ENCODE data around the gene C20orf204. TPM values are rescaled to one million over a fixed set of nuclear protein-coding genes. Genes with fewer than 3 reads are reported as not detected.

The C20orf204 gene, protein sequence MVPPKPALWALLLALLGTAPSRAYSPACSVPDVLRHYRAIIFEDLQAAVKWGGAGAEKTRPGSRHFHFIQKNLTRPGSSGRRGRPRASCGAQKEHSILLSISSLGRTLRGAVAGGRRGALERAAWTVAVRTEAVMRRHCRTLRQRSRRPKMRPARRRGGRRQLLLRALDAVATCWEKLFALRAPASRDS
- polyA plus RNA-seq: 1.2 TPM
- long read RNA-seq, donor 1, partial matches to known transcripts: 0 of 1 reads
- long read RNA-seq, donor 1, other reads (novel, unspliced or antisense): 0 of 1 reads
- long read RNA-seq, donor 2, partial matches to known transcripts: 0 of 1 reads
- long read RNA-seq, donor 2, other reads (novel, unspliced or antisense): 0 of 1 reads
- long read RNA-seq, donor 3, partial matches to known transcripts: 0 of 2 reads
- long read RNA-seq, donor 3, other reads (novel, unspliced or antisense): 0 of 2 reads
- long read RNA-seq, donor 4: 0 reads
- long read RNA-seq, donor 5: 0 reads
- long read RNA-seq, donor 6: 0 reads
- long read RNA-seq, donor 7: 0 reads
- long read RNA-seq, donor 8: 0 reads
- long read RNA-seq, donor 9: 0 reads
- long read RNA-seq, donor 10: 0 reads
- long read RNA-seq, donor 11: 0 reads

GRCh38 chr20:64035933-64036345 is at the start of gene C20orf204:
TSS of gene C20orf204 (plus strand) at chr20:64036182. CDS start at chr20:64036324, 142 bp downstream.
- WGBS (ENCODE audit: insufficient coverage, low lambda C conversion rate): no CpG with 5 or more reads among the region's 10 CpGs
- Histone ChIP-seq H3K27ac (ENCODE audit: low read length) (no peak within 1 kb of the TSS), H3K36me3 (ENCODE audit: control insufficient read depth, insufficient read depth, low read length) (peaks cover 41% of the 10 kb centered on the region), H3K4me3 (ENCODE audit: low read length) (no peak within 1 kb of the TSS), H3K9me3 (ENCODE audit: control insufficient read depth, low read depth, low read length) (peaks cover 7% of the 10 kb centered on the region), H3K27me3 (ENCODE audit: control insufficient read depth, insufficient read depth, low read length) (peaks cover 69% of the 10 kb centered on the region), H3K4me1 (ENCODE audit: control insufficient read depth, insufficient read depth, low read length) (peaks cover 17% of the 10 kb centered on the region)
- DNase-seq: no peak

DNA sequence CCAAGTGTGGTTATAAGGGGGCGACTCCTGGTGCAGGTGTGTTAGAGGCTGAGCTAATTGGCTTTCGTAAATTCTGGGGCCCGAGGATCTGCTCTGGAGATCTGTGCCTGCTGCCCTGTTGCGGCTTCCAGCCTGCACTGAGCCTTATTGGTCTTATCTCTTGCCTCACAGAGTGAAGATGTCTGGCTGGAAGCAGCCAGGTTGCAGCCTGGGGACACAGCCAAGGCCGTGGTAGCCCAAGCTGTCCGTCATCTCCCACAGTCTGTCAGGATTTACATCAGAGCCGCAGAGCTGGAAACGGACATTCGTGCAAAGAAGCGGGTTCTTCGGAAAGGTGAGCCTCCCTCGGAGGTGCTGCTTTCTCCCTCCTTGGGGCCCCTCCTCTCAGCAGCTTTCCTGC is 35.1 kb upstream of the C20orf204 start:
- Histone ChIP-seq H3K36me3 (ENCODE audit: control insufficient read depth, insufficient read depth, low read length) (peaks cover 78% of the 10 kb centered on the region), H3K27me3 (ENCODE audit: control insufficient read depth, insufficient read depth, low read length) (no peaks in the 10 kb centered on the region), H3K4me1 (ENCODE audit: control insufficient read depth, insufficient read depth, low read length) (no peaks in the 10 kb centered on the region), H3K4me3 (ENCODE audit: low read length) (no peak overlapping the region), H3K9me3 (ENCODE audit: control insufficient read depth, low read depth, low read length) (no peaks in the 10 kb centered on the region), H3K27ac (ENCODE audit: low read length) (no peak overlapping the region)
- no peak for DNase-seq
- no CpG with 5 or more reads among the region's 12 CpGs for WGBS (ENCODE audit: insufficient coverage, low lambda C conversion rate)

DNA sequence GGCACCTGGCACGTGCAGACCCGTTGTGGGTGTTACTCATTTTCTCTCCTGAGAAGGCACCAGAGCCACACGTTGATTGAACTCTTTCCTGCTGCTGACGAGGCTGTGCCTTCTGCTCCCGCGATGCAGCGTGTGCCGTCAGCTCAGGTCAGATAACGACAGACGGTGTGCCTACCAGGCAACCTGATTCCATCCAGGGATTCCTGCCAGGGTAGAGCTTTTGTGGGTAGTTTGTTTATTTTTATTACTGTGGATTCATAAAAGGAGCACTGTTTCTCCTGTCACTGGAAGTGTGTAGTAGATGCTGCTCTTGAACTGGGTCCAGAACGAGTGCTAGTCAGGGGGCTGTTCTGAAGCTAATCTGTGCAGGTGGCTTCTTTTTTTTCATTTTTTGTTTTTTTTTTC is 34.4 kb upstream of the C20orf204 start:
- H3K4me3 ChIP-seq (ENCODE audit: low read length): no peak overlapping the region
- no peaks in the 10 kb centered on the region for H3K27me3 ChIP-seq (ENCODE audit: control insufficient read depth, insufficient read depth, low read length)
- no peaks in the 10 kb centered on the region for H3K4me1 ChIP-seq (ENCODE audit: control insufficient read depth, insufficient read depth, low read length)
- no CpG with 5 or more reads among the region's 11 CpGs for WGBS (ENCODE audit: insufficient coverage, low lambda C conversion rate)
- no peaks in the 10 kb centered on the region for H3K9me3 ChIP-seq (ENCODE audit: control insufficient read depth, low read depth, low read length)
- DNase-seq: no peak
- no peak overlapping the region for H3K27ac ChIP-seq (ENCODE audit: low read length)
- peaks cover 76% of the 10 kb centered on the region for H3K36me3 ChIP-seq (ENCODE audit: control insufficient read depth, insufficient read depth, low read length)

DNA sequence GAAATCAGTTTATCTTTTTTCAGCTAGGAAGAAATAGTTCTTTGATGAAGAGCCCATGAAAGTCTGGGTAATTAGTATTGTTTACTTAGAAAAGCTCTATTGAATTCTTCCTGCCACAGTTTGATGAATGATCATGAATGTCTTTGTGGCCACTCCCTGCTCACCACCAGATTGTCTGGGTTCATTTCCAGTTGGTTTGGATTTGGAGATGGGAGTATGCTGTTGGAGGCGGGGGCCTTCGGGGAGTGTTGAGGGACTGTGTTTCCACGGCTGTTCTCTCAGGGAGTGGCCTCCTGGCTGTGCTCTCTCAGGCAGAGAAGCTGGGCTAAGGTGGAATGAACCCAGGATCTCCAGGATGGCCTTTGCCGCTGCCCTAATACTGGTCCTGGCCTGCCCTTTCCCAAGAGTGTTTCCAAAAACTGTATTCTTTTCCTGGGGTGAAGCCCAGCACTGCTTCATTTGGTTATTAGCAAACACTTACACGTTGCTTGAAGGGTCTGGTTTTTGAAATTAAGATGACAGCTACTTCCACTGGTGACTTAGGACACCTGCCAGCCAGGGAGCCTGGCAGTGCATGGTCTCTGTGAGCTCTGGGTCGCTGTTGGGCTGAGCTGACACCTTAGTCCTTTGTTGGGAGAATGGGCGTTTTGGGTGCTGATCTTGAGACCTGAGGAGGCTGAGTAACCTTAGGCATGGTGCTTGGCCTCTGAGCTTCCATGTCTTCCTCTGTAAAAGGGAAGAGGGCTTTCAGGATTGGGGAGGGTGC is 31.8 kb upstream of the C20orf204 start:
- H3K4me1 ChIP-seq (ENCODE audit: control insufficient read depth, insufficient read depth, low read length): no peaks in the 10 kb centered on the region
- H3K9me3 ChIP-seq (ENCODE audit: control insufficient read depth, low read depth, low read length): peaks cover 6% of the 10 kb centered on the region
- H3K27ac ChIP-seq (ENCODE audit: low read length): no peak overlapping the region
- H3K27me3 ChIP-seq (ENCODE audit: control insufficient read depth, insufficient read depth, low read length): no peaks in the 10 kb centered on the region
- no peak overlapping the region for H3K4me3 ChIP-seq (ENCODE audit: low read length)
- WGBS (ENCODE audit: insufficient coverage, low lambda C conversion rate): no CpG with 5 or more reads among the region's 7 CpGs
- peaks cover 73% of the 10 kb centered on the region for H3K36me3 ChIP-seq (ENCODE audit: control insufficient read depth, insufficient read depth, low read length)
- no peak for DNase-seq

GRCh38 chr20:64005394-64005793 is 30.6 kb upstream of the C20orf204 start:
- WGBS (ENCODE audit: insufficient coverage, low lambda C conversion rate): no CpG with 5 or more reads among the region's 6 CpGs
- no peaks in the 10 kb centered on the region for H3K4me1 ChIP-seq (ENCODE audit: control insufficient read depth, insufficient read depth, low read length)
- no peak overlapping the region for H3K4me3 ChIP-seq (ENCODE audit: low read length)
- DNase-seq: no peak
- no peaks in the 10 kb centered on the region for H3K27me3 ChIP-seq (ENCODE audit: control insufficient read depth, insufficient read depth, low read length)
- H3K27ac ChIP-seq (ENCODE audit: low read length): no peak overlapping the region
- H3K9me3 ChIP-seq (ENCODE audit: control insufficient read depth, low read depth, low read length): peaks cover 9% of the 10 kb centered on the region
- H3K36me3 ChIP-seq (ENCODE audit: control insufficient read depth, insufficient read depth, low read length): peaks cover 72% of the 10 kb centered on the region

GRCh38 chr20:64006490-64006889 is 29.5 kb upstream of the C20orf204 start:
- Histone ChIP-seq H3K36me3 (ENCODE audit: control insufficient read depth, insufficient read depth, low read length) (peaks cover 74% of the 10 kb centered on the region), H3K27me3 (ENCODE audit: control insufficient read depth, insufficient read depth, low read length) (no peaks in the 10 kb centered on the region), H3K4me1 (ENCODE audit: control insufficient read depth, insufficient read depth, low read length) (no peaks in the 10 kb centered on the region), H3K4me3 (ENCODE audit: low read length) (no peak overlapping the region), H3K27ac (ENCODE audit: low read length) (no peak overlapping the region), H3K9me3 (ENCODE audit: control insufficient read depth, low read depth, low read length) (peaks cover 17% of the 10 kb centered on the region)
- no peak for DNase-seq
- WGBS (ENCODE audit: insufficient coverage, low lambda C conversion rate): no CpG with 5 or more reads among the region's 10 CpGs

- Histone ChIP-seq H3K27me3 (ENCODE audit: control insufficient read depth, insufficient read depth, low read length) (no peaks in the 10 kb centered on the region), H3K27ac (ENCODE audit: low read length) (no peak overlapping the region), H3K4me1 (ENCODE audit: control insufficient read depth, insufficient read depth, low read length) (no peaks in the 10 kb centered on the region), H3K4me3 (ENCODE audit: low read length) (no peak overlapping the region), H3K9me3 (ENCODE audit: control insufficient read depth, low read depth, low read length) (peaks cover 18% of the 10 kb centered on the region), H3K36me3 (ENCODE audit: control insufficient read depth, insufficient read depth, low read length) (peaks cover 72% of the 10 kb centered on the region)
- no CpG with 5 or more reads among the region's 3 CpGs for WGBS (ENCODE audit: insufficient coverage, low lambda C conversion rate)
- no peak for DNase-seq
Measured at GRCh38 chr20:64006902-64007301, 29.1 kb upstream of the C20orf204 start.

GRCh38 chr20:64009811-64010387 is 26.1 kb upstream of the C20orf204 start:
- Histone ChIP-seq H3K27ac (ENCODE audit: low read length) (no peak overlapping the region), H3K4me3 (ENCODE audit: low read length) (no peak overlapping the region), H3K27me3 (ENCODE audit: control insufficient read depth, insufficient read depth, low read length) (no peaks in the 10 kb centered on the region), H3K36me3 (ENCODE audit: control insufficient read depth, insufficient read depth, low read length) (peaks cover 66% of the 10 kb centered on the region), H3K4me1 (ENCODE audit: control insufficient read depth, insufficient read depth, low read length) (no peaks in the 10 kb centered on the region), H3K9me3 (ENCODE audit: control insufficient read depth, low read depth, low read length) (peaks cover 18% of the 10 kb centered on the region)
- 100% methylated on average over 2 of the region's 13 CpGs for WGBS (ENCODE audit: insufficient coverage, low lambda C conversion rate)
- no peak for DNase-seq

DNA sequence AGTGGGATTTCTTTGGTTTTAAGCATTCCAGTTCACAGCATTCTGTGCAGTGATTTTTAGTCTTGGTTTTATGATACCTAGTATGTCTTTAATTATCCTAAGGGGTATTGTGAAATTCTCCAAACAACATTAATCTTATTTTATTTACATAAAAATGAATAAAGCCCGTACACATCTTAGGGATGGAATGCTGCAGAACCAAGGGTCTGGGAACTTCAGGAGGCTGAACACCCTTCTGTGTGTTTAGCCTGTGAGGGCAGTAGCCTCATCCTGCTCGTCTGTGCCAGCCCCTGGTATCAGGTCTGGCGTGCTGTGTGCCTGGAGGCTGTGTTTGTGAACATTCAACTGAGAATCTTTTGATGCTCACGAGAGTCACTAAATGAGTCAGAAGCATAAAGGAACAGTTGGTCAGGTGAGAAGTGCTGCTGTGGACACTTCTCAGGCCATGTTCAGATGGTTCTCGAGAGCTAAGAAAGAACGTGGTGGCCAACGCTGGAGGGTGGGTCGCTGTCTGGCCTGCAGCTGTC is 25.2 kb upstream of the C20orf204 start:
- Histone ChIP-seq H3K9me3 (ENCODE audit: control insufficient read depth, low read depth, low read length) (peaks cover 18% of the 10 kb centered on the region), H3K27ac (ENCODE audit: low read length) (no peak overlapping the region), H3K4me3 (ENCODE audit: low read length) (no peak overlapping the region), H3K36me3 (ENCODE audit: control insufficient read depth, insufficient read depth, low read length) (peaks cover 66% of the 10 kb centered on the region), H3K27me3 (ENCODE audit: control insufficient read depth, insufficient read depth, low read length) (no peaks in the 10 kb centered on the region), H3K4me1 (ENCODE audit: control insufficient read depth, insufficient read depth, low read length) (no peaks in the 10 kb centered on the region)
- DNase-seq: no peak
- no CpG with 5 or more reads among the region's 8 CpGs for WGBS (ENCODE audit: insufficient coverage, low lambda C conversion rate)

GRCh38 chr20:64011366-64011779 is 24.6 kb upstream of the C20orf204 start:
- H3K4me3 ChIP-seq (ENCODE audit: low read length): no peak overlapping the region
- no peak overlapping the region for H3K27ac ChIP-seq (ENCODE audit: low read length)
- no peak for DNase-seq
- peaks cover 67% of the 10 kb centered on the region for H3K36me3 ChIP-seq (ENCODE audit: control insufficient read depth, insufficient read depth, low read length)
- no peaks in the 10 kb centered on the region for H3K4me1 ChIP-seq (ENCODE audit: control insufficient read depth, insufficient read depth, low read length)
- H3K9me3 ChIP-seq (ENCODE audit: control insufficient read depth, low read depth, low read length): peaks cover 18% of the 10 kb centered on the region
- H3K27me3 ChIP-seq (ENCODE audit: control insufficient read depth, insufficient read depth, low read length): no peaks in the 10 kb centered on the region
- WGBS (ENCODE audit: insufficient coverage, low lambda C conversion rate): no CpG with 5 or more reads among the region's 16 CpGs

All from large intestine (tissue), 12 donors.